Astrocyte of the cerebellum (primary cell): ENCODE data around the gene OR13C4.
"Not testable (repeated sequence)": the region's sequence is repeated elsewhere in the genome, so short reads cannot be mapped to it uniquely, and the experiment has no call there.

Experiments used
- DNase-seq: peaks from one replicate; pipeline ENCODE4 v3.0.0-alpha.2; 2011; ENCODE audit warnings: low read depth
- H3K4me3 ChIP-seq: 2 replicates; pipeline ENCODE4 v1.5.1; 2011; ENCODE audit warnings: mild to moderate bottlenecking, low read depth, low read length, moderate library complexity
- in situ Hi-C: cut with HindIII; loops from 2 replicates; pipeline ENCODE4 v1.10.0; 2017; ENCODE audit warnings: low sequenced_read_pairs
- TF ChIP-seq, protein P1 (sequence below): IDR thresholded peaks from 2 replicates; pipeline ENCODE4 v1.5.1; 2012; ENCODE audit warnings: low read length, low read depth, moderate library complexity, mild to moderate bottlenecking; ENCODE audit errors: missing control alignments

The OR13C4 gene

DNA sequence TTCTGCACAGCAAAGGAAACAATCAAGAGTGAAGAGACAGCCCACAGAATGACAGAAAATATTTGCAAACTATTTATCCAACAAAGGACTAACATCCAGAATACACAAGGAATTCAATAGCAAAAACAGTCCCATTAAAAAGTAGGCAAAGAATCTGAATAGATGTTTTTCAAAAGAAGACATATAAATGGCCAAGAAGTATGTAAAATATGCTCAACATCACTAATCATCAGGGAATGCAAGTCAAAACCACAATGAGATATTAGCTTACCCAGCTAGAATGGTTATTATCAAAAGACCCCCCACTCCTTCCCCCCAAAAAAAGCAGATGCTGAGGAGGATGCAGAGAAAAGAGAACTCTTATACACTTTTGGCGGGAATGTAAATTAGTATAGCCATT is 28.5 kb upstream of the OR13C4 start:
- in situ Hi-C loops: no loop called here
- H3K4me3 ChIP-seq: no peak overlapping the region
- no peak for DNase-seq
- TF ChIP-seq, protein P1, sequence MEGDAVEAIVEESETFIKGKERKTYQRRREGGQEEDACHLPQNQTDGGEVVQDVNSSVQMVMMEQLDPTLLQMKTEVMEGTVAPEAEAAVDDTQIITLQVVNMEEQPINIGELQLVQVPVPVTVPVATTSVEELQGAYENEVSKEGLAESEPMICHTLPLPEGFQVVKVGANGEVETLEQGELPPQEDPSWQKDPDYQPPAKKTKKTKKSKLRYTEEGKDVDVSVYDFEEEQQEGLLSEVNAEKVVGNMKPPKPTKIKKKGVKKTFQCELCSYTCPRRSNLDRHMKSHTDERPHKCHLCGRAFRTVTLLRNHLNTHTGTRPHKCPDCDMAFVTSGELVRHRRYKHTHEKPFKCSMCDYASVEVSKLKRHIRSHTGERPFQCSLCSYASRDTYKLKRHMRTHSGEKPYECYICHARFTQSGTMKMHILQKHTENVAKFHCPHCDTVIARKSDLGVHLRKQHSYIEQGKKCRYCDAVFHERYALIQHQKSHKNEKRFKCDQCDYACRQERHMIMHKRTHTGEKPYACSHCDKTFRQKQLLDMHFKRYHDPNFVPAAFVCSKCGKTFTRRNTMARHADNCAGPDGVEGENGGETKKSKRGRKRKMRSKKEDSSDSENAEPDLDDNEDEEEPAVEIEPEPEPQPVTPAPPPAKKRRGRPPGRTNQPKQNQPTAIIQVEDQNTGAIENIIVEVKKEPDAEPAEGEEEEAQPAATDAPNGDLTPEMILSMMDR: no peak

DNA sequence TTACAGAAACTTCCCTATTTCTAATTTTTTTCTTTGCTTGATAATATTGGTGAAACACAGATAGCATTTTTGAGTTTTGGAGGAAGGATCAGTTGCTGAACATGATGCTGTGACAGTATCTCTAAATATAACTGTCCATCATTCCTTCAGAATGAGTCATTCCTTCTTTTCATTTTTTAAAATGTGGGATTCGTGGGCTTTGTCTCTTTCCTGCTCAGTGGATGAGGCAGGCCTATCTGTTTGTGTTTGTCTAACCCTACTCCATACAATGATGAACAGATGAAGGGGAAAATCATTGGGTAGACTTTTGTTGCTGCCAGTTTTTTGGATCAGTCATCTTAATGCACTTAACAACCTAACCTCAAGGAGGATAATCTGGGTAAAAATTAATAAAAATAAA is 26.3 kb upstream of the OR13C4 start:
- no peak overlapping the region for H3K4me3 ChIP-seq
- in situ Hi-C loops: no loop called here
- TF ChIP-seq, protein P1: no peak
- DNase-seq: no peak

DNA sequence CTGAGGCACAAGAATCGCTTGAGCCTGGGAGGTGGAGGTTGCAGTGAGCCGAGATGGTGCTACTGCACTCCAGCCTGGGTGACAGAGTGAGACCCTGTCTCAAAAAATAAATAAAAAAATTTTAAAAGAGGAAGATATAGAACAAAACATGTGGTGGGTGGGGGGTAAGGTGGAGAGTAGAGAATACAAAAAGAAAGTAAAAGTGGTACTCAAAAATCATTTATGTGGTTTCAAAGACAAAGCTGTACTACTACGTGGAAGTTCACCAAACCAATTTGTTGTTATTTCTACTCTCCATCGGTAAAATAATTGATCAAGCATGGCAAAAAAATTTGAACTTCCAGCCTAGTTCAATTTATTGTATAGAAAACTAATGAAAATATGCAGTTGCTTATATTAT is 17.6 kb upstream of the OR13C4 start:
- no peak for DNase-seq
- no peak overlapping the region for H3K4me3 ChIP-seq
- TF ChIP-seq, protein P1: no peak
- in situ Hi-C loops: no loop called here

DNA sequence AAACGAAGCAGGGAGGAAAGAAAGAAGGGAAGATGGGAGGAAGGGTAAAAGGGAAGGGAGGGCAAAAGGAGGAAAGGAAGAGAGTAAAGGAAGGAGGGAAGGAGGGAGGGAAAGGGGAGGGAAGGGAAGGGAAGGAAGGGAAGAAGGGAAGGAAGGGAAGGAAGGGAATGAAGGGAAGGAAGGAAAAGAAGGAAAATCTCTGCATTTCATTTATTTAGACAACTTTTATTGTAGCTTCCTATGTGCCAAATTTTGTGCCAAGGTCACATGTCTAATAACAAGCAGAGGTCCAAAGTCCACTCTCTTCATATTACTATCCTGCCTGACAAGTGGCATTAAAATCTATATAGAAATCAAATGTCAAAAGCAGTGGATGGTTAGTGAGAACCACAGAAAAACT is 12.3 kb upstream of the OR13C4 start:
- TF ChIP-seq, protein P1: no peak
- H3K4me3 ChIP-seq: no peak overlapping the region
- in situ Hi-C loops: no loop called here
- DNase-seq: no peak

DNA sequence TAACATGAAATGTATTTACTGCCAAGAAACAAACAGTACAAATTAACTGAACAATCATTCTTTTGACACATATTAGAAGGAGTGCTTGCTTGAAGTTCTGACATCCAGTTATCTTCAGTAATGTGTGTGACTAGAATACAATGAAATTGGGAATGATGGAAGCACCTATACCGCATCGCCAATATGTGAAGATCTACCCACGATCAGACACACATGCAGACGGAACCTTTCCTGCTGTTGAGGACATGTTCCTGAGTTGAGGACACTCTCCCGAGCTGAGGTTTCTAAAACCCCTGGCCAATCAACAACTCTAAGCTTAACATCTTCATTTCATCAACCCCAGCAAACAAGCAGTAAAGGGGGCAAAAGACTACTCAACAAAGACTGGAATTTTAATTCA is 9.7 kb upstream of the OR13C4 start, which contains the start of gene OR13C3:
TSS of gene OR13C3 (minus strand) at position 101 of the 400 bp plus-strand sequence. CDS start 133 bp downstream, outside the sequence.
- in situ Hi-C loops: no loop called here
- DNase-seq: no peak
- no peak within 1 kb of the TSS for H3K4me3 ChIP-seq
- TF ChIP-seq, protein P1: no peak

DNA sequence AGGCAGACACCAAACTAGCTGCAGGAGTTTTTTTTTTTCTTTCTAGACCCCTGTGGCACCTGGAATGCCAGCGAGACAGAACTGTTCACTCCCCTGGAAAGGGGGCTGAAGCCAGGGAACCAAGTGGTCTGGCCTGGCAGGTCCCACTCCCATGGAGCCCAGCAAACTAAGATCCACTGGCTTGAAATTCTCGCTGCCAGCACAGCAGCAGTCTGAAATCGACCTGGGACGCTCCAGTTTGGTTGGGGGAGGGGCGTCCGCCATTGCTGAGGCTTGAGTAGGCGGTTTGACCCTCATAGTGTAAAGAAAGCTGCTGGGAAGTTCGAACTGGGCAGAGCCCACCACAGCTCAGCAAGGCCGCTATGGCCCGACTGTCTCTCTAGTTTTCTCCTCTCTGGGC is 6.8 kb downstream of the OR13C4 start:
- in situ Hi-C loops, H3K4me3 ChIP-seq, DNase-seq: not testable (repeated sequence)

DNA sequence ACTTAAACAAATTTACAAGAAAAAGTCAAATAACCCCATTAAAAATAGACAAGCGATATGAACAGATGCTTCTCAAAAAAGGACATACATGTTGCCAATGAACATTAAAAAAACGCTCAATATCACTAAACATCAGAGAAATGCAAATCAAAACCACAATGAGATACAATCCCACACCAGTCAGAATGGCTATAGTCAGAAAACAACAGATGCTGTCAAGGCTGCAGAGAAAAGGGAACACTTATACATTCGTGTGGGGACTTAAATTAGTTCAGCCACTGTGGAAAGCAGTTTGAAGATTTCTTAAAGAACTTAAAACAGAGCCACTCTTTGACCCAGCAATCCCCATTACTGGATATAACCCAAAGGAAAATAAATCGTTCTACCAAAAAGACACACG is 12.1 kb downstream of the OR13C4 start:
- TF ChIP-seq, protein P1: no peak
- DNase-seq: no peak
- H3K4me3 ChIP-seq: no peak overlapping the region
- in situ Hi-C loops: no loop called here
